NK-92 treated with Interleukin-12 subunit alpha and Interleukin-12 subunit beta, amount 100 ng/mL, for 24 hours (cell line): ENCODE measurements around the gene NCKAP5.

ENCODE experiments used
- DNase-seq: peaks from one replicate; lab custom pipeline; 2025; lab: John Stamatoyannopoulos, UW

The NCKAP5 gene

GRCh38 chr2:133204421-133204820 is 363.8 kb downstream of the NCKAP5 start:
- DNase-seq = no peak

GRCh38 chr2:133200684-133201421 is 367.4 kb downstream of the NCKAP5 start:
- no peak for DNase-seq

- DNase-seq = no peak
Observed at GRCh38 chr2:133198678-133199077, 369.6 kb downstream of the NCKAP5 start.

GRCh38 chr2:133197156-133197555 is 371.1 kb downstream of the NCKAP5 start:
- no peak for DNase-seq

- DNase-seq = no peak
Observed at GRCh38 chr2:133194777-133195335, 373.4 kb downstream of the NCKAP5 start.

- DNase-seq = no peak
Observed at GRCh38 chr2:133194362-133194655, 374.0 kb downstream of the NCKAP5 start.

- no peak for DNase-seq
Observed at GRCh38 chr2:133193544-133194361, 374.5 kb downstream of the NCKAP5 start.

- no peak for DNase-seq
Observed at GRCh38 chr2:133192028-133192427, 376.2 kb downstream of the NCKAP5 start.

- no peak for DNase-seq
Observed at GRCh38 chr2:133177196-133177595, 391.1 kb downstream of the NCKAP5 start.

GRCh38 chr2:133175926-133176325 is 392.3 kb downstream of the NCKAP5 start:
- no peak for DNase-seq

GRCh38 chr2:133173224-133173623 is 395.0 kb downstream of the NCKAP5 start:
- DNase-seq = no peak

- DNase-seq = no peak
Observed at GRCh38 chr2:133171393-133172004, 396.8 kb downstream of the NCKAP5 start.

- no peak for DNase-seq
Observed at GRCh38 chr2:133169274-133169912, 398.9 kb downstream of the NCKAP5 start.

GRCh38 chr2:133167990-133168389 is 400.3 kb downstream of the NCKAP5 start:
- DNase-seq = no peak

- no peak for DNase-seq
Observed at GRCh38 chr2:133167223-133167622, 401.0 kb downstream of the NCKAP5 start.

- no peak for DNase-seq
Observed at GRCh38 chr2:133166031-133166430, 402.2 kb downstream of the NCKAP5 start.

GRCh38 chr2:133163111-133163510 is 405.2 kb downstream of the NCKAP5 start:
- no peak for DNase-seq

GRCh38 chr2:133158442-133158841 is 409.8 kb downstream of the NCKAP5 start:
- no peak for DNase-seq

- DNase-seq = no peak
Observed at GRCh38 chr2:133158024-133158423, 410.2 kb downstream of the NCKAP5 start.

- DNase-seq = no peak
Observed at GRCh38 chr2:133157141-133157540, 411.1 kb downstream of the NCKAP5 start.

GRCh38 chr2:133152801-133153200 is 415.5 kb downstream of the NCKAP5 start:
- DNase-seq = no peak

- DNase-seq = no peak
Observed at GRCh38 chr2:133148187-133148586, 420.1 kb downstream of the NCKAP5 start.
